PC-9 (cell line): ENCODE measurements around the gene MECP2.

Source experiments
- EZH2 ChIP-seq: fragments of 200-600 bp; sonication (generic); IDR thresholded peaks from 2 replicates; pipeline ENCODE4 v1.8.0; 2017; ENCODE audit warnings: antibody characterized with exemption, low read depth
- TF ChIP-seq, protein P1 (sequence below): fragments of 200-600 bp; sonication (generic); conservative IDR thresholded peaks from 2 replicates; pipeline ENCODE4 v1.6.1; 2017; ENCODE audit warnings: mixed run types, antibody characterized with exemption, mild to moderate bottlenecking, moderate library complexity

DNA sequence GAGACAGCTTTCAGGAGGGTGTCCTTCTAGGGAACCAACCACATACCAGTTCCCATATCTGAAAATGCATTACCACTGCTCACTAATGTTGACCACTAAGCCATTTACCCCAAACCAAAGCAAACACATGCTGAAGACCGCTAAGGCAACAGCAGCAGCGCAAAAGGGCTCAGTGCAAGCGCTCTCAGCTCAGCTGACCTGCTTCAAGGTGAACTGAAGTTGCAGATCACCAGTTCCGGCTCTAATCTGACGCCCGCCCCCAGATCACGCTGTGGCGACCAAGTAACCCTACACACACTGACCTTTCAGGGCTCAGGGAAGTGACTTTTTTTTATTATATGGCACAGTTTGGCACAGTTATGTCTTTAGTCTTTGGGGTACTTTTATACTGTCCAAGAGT lies 5.8 kb downstream of the MECP2 start:
- TF ChIP-seq, protein P1, sequence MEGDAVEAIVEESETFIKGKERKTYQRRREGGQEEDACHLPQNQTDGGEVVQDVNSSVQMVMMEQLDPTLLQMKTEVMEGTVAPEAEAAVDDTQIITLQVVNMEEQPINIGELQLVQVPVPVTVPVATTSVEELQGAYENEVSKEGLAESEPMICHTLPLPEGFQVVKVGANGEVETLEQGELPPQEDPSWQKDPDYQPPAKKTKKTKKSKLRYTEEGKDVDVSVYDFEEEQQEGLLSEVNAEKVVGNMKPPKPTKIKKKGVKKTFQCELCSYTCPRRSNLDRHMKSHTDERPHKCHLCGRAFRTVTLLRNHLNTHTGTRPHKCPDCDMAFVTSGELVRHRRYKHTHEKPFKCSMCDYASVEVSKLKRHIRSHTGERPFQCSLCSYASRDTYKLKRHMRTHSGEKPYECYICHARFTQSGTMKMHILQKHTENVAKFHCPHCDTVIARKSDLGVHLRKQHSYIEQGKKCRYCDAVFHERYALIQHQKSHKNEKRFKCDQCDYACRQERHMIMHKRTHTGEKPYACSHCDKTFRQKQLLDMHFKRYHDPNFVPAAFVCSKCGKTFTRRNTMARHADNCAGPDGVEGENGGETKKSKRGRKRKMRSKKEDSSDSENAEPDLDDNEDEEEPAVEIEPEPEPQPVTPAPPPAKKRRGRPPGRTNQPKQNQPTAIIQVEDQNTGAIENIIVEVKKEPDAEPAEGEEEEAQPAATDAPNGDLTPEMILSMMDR: no peak
- TF ChIP-seq EZH2: no peak
